Measurements from ENCODE around the gene CACNA1B.

Gene CACNA1B

GRCh38 chr9:137837345-137838278 lies 40.0 kb upstream of the CACNA1B start:
- Histone ChIP-seq H3K36me3 (ENCODE audit: insufficient read depth, low read length) (peaks cover 40% of the 10 kb centered on the region), H3K4me1 (ENCODE audit: insufficient read depth, low read length) (no peaks in the 10 kb centered on the region), H3K4me3 (ENCODE audit: low read length) (no peak overlapping the region), H3K27me3 (ENCODE audit: insufficient read depth, low read length) (no peaks in the 10 kb centered on the region), H2AFZ (ENCODE audit: low read depth, low read length) (no peak overlapping the region), H3K9me3 (ENCODE audit: low read length) (peaks cover 20% of the 10 kb centered on the region)

GRCh38 chr9:137838576-137838975 lies 39.0 kb upstream of the CACNA1B start:
- no peaks in the 10 kb centered on the region for H3K4me1 ChIP-seq (ENCODE audit: insufficient read depth, low read length)
- no peak overlapping the region for H3K4me3 ChIP-seq (ENCODE audit: low read length)
- no peaks in the 10 kb centered on the region for H3K27me3 ChIP-seq (ENCODE audit: insufficient read depth, low read length)
- peaks cover 30% of the 10 kb centered on the region for H3K36me3 ChIP-seq (ENCODE audit: insufficient read depth, low read length)
- H3K9me3 ChIP-seq (ENCODE audit: low read length) = peaks cover 14% of the 10 kb centered on the region
- no peak overlapping the region for H2AFZ ChIP-seq (ENCODE audit: low read depth, low read length)

- H2AFZ ChIP-seq (ENCODE audit: low read depth, low read length) = no peak overlapping the region
- H3K4me3 ChIP-seq (ENCODE audit: low read length) = no peak overlapping the region
- no peaks in the 10 kb centered on the region for H3K4me1 ChIP-seq (ENCODE audit: insufficient read depth, low read length)
- H3K36me3 ChIP-seq (ENCODE audit: insufficient read depth, low read length) = no peaks in the 10 kb centered on the region
- H3K27me3 ChIP-seq (ENCODE audit: insufficient read depth, low read length) = no peaks in the 10 kb centered on the region
- peaks cover 6% of the 10 kb centered on the region for H3K9me3 ChIP-seq (ENCODE audit: low read length)
Measured at GRCh38 chr9:137843355-137843754, 34.2 kb upstream of the CACNA1B start.

- no peaks in the 10 kb centered on the region for H3K36me3 ChIP-seq (ENCODE audit: insufficient read depth, low read length)
- no peaks in the 10 kb centered on the region for H3K4me1 ChIP-seq (ENCODE audit: insufficient read depth, low read length)
- H2AFZ ChIP-seq (ENCODE audit: low read depth, low read length) = no peak overlapping the region
- H3K9me3 ChIP-seq (ENCODE audit: low read length) = peaks cover 2% of the 10 kb centered on the region
- H3K4me3 ChIP-seq (ENCODE audit: low read length) = no peak overlapping the region
- no peaks in the 10 kb centered on the region for H3K27me3 ChIP-seq (ENCODE audit: insufficient read depth, low read length)
Measured at GRCh38 chr9:137851516-137852267, 25.9 kb upstream of the CACNA1B start.

- H3K27me3 ChIP-seq (ENCODE audit: insufficient read depth, low read length) = no peaks in the 10 kb centered on the region
- H3K36me3 ChIP-seq (ENCODE audit: insufficient read depth, low read length) = no peaks in the 10 kb centered on the region
- no peaks in the 10 kb centered on the region for H3K4me1 ChIP-seq (ENCODE audit: insufficient read depth, low read length)
- H3K4me3 ChIP-seq (ENCODE audit: low read length) = no peak overlapping the region
- peaks cover 2% of the 10 kb centered on the region for H3K9me3 ChIP-seq (ENCODE audit: low read length)
- H2AFZ ChIP-seq (ENCODE audit: low read depth, low read length) = no peak overlapping the region
Measured at GRCh38 chr9:137853392-137853995, 24.1 kb upstream of the CACNA1B start.

- Histone ChIP-seq H2AFZ (ENCODE audit: low read depth, low read length) (no peak overlapping the region), H3K9me3 (ENCODE audit: low read length) (peaks cover 8% of the 10 kb centered on the region), H3K4me1 (ENCODE audit: insufficient read depth, low read length) (no peaks in the 10 kb centered on the region), H3K4me3 (ENCODE audit: low read length) (no peak overlapping the region), H3K36me3 (ENCODE audit: insufficient read depth, low read length) (no peaks in the 10 kb centered on the region), H3K27me3 (ENCODE audit: insufficient read depth, low read length) (no peaks in the 10 kb centered on the region)
Measured at GRCh38 chr9:137860361-137860760, 17.2 kb upstream of the CACNA1B start.

GRCh38 chr9:137865581-137866145 lies 11.9 kb upstream of the CACNA1B start:
- peaks cover 5% of the 10 kb centered on the region for H3K9me3 ChIP-seq (ENCODE audit: low read length)
- no peak overlapping the region for H2AFZ ChIP-seq (ENCODE audit: low read depth, low read length)
- no peak overlapping the region for H3K4me3 ChIP-seq (ENCODE audit: low read length)
- H3K27me3 ChIP-seq (ENCODE audit: insufficient read depth, low read length) = no peaks in the 10 kb centered on the region
- no peaks in the 10 kb centered on the region for H3K4me1 ChIP-seq (ENCODE audit: insufficient read depth, low read length)
- H3K36me3 ChIP-seq (ENCODE audit: insufficient read depth, low read length) = no peaks in the 10 kb centered on the region

- H3K4me1 ChIP-seq (ENCODE audit: insufficient read depth, low read length) = no peaks in the 10 kb centered on the region
- H3K4me3 ChIP-seq (ENCODE audit: low read length) = no peak overlapping the region
- H3K36me3 ChIP-seq (ENCODE audit: insufficient read depth, low read length) = no peaks in the 10 kb centered on the region
- no peaks in the 10 kb centered on the region for H3K27me3 ChIP-seq (ENCODE audit: insufficient read depth, low read length)
- H2AFZ ChIP-seq (ENCODE audit: low read depth, low read length) = no peak overlapping the region
- peaks cover 2% of the 10 kb centered on the region for H3K9me3 ChIP-seq (ENCODE audit: low read length)
Measured at GRCh38 chr9:137866226-137867141, 11.1 kb upstream of the CACNA1B start.

- Histone ChIP-seq H2AFZ (ENCODE audit: low read depth, low read length) (no peak overlapping the region), H3K27me3 (ENCODE audit: insufficient read depth, low read length) (peaks cover 6% of the 10 kb centered on the region), H3K36me3 (ENCODE audit: insufficient read depth, low read length) (no peaks in the 10 kb centered on the region), H3K9me3 (ENCODE audit: low read length) (no peaks in the 10 kb centered on the region), H3K4me1 (ENCODE audit: insufficient read depth, low read length) (no peaks in the 10 kb centered on the region), H3K4me3 (ENCODE audit: low read length) (no peak overlapping the region)
Measured at GRCh38 chr9:137870432-137870831, 7.2 kb upstream of the CACNA1B start.

GRCh38 chr9:137872296-137872695 lies 5.3 kb upstream of the CACNA1B start:
- no peak overlapping the region for H3K4me3 ChIP-seq (ENCODE audit: low read length)
- no peaks in the 10 kb centered on the region for H3K36me3 ChIP-seq (ENCODE audit: insufficient read depth, low read length)
- H2AFZ ChIP-seq (ENCODE audit: low read depth, low read length) = no peak overlapping the region
- peaks cover 9% of the 10 kb centered on the region for H3K9me3 ChIP-seq (ENCODE audit: low read length)
- no peaks in the 10 kb centered on the region for H3K4me1 ChIP-seq (ENCODE audit: insufficient read depth, low read length)
- H3K27me3 ChIP-seq (ENCODE audit: insufficient read depth, low read length) = peaks cover 22% of the 10 kb centered on the region

- H3K27me3 ChIP-seq (ENCODE audit: insufficient read depth, low read length) = peaks cover 25% of the 10 kb centered on the region
- H2AFZ ChIP-seq (ENCODE audit: low read depth, low read length) = no peak overlapping the region
- no peaks in the 10 kb centered on the region for H3K36me3 ChIP-seq (ENCODE audit: insufficient read depth, low read length)
- no peak overlapping the region for H3K4me3 ChIP-seq (ENCODE audit: low read length)
- peaks cover 9% of the 10 kb centered on the region for H3K9me3 ChIP-seq (ENCODE audit: low read length)
- peaks cover 3% of the 10 kb centered on the region for H3K4me1 ChIP-seq (ENCODE audit: insufficient read depth, low read length)
Measured at GRCh38 chr9:137873408-137873807, 4.2 kb upstream of the CACNA1B start.

GRCh38 chr9:137873858-137874362 lies 3.7 kb upstream of the CACNA1B start:
- Histone ChIP-seq H3K27me3 (ENCODE audit: insufficient read depth, low read length) (peaks cover 25% of the 10 kb centered on the region), H3K9me3 (ENCODE audit: low read length) (peaks cover 9% of the 10 kb centered on the region), H3K4me1 (ENCODE audit: insufficient read depth, low read length) (peaks cover 4% of the 10 kb centered on the region), H3K4me3 (ENCODE audit: low read length) (no peak overlapping the region), H3K36me3 (ENCODE audit: insufficient read depth, low read length) (no peaks in the 10 kb centered on the region), H2AFZ (ENCODE audit: low read depth, low read length) (no peak overlapping the region)

Measured in neuron (in vitro differentiated cells).